Kidney (tissue), 14 donors: ENCODE data around the gene PMPCA. TPM values are rescaled to one million over a fixed set of nuclear protein-coding genes. Genes with fewer than 3 reads are reported as not detected.
"Not testable (repeated sequence)": the region's sequence is repeated elsewhere in the genome, so short reads cannot be mapped to it uniquely, and the experiment has no call there.

Experiments
- DNase-seq, 5 donors: peaks; one replicate each; pipeline ENCODE4 v3.0.0-alpha.2; 2013 to 2020
- FAIRE-seq: peaks from 2 replicates; lab custom pipeline; 2012; peaks lifted over from hg19 to GRCh38; lab: Jason Lieb, UNC
- H3K27ac ChIP-seq, 2 donors: one replicate each; pipeline ENCODE4 v1.7.0; 2013; ENCODE audit warnings: low read depth in 2 of 2, low read length in 2 of 2, inconsistent platforms in 1 of 2
- H3K27me3 ChIP-seq: one replicate; pipeline ENCODE4 v1.7.1; 2013; ENCODE audit warnings: low read length, inconsistent platforms; ENCODE audit not compliant: control insufficient read depth, insufficient read depth
- H3K36me3 ChIP-seq, 3 donors: one replicate each; pipeline versions ENCODE4 v1.7.0 to v1.7.1; 2013; ENCODE audit warnings: low read length in 3 of 3, control low read depth in 1 of 3, inconsistent platforms in 1 of 3; ENCODE audit not compliant: insufficient read depth in 3 of 3, control insufficient read depth in 2 of 3
- H3K4me1 ChIP-seq, 3 donors: one replicate each; pipeline versions ENCODE4 v1.7.0 to v1.7.1; 2013; ENCODE audit warnings: low read length in 3 of 3, inconsistent platforms in 1 of 3, low read depth in 1 of 3; ENCODE audit not compliant: control insufficient read depth in 2 of 3, insufficient read depth in 2 of 3
- H3K4me3 ChIP-seq, 3 donors: one replicate each; pipeline versions ENCODE4 v1.7.0 to v1.8.1; 2013; ENCODE audit warnings: low read length in 3 of 3, control low read depth in 1 of 3, inconsistent platforms in 1 of 3
- H3K9ac ChIP-seq, 3 donors: one replicate each; pipeline versions ENCODE4 v1.7.0 to v1.7.1; 2013; ENCODE audit warnings: low read length in 3 of 3, control low read depth in 1 of 3, inconsistent platforms in 1 of 3
- H3K9me3 ChIP-seq, 3 donors: one replicate each; pipeline versions ENCODE4 v1.7.0 to v1.7.1; 2013; ENCODE audit warnings: low read length in 3 of 3, control low read depth in 1 of 3, inconsistent platforms in 1 of 3; ENCODE audit not compliant: control insufficient read depth in 2 of 3, insufficient read depth in 1 of 3
- intact Hi-C: fragments of 100-400 bp; cut with DNase I; formaldehyde crosslinking; loops from one replicate; pipeline ENCODE4 v1.11.1; 2022
- polyA plus RNA-seq: library from polyadenylated mRNA; stranded (reverse); fragments of 350-450 nt; fragmentation: Illumina TruSeq; extraction: RNeasy Lipid Tissue Mini Kit (QIAGEN cat#74804); gene quantifications from one replicate; pipeline ENCODE4 v1.2.3, GENCODE V29; 2014; ENCODE audit warnings: low read depth, low replicate concordance; ENCODE audit not compliant: insufficient read depth
- total RNA-seq: library from RNA; stranded (reverse); fragmentation: NEBNext Ultra II Directional; extraction: Animal tissue kit (Norgen Biotek cat#: 25700); gene quantifications from one replicate; pipeline ENCODE4 v1.2.1, GENCODE V29; 2021
- TF ChIP-seq, protein P1 (sequence below): IDR thresholded peaks from 3 replicates; pipeline ENCODE4 v1.5.1; 2012; ENCODE audit warnings: mild to moderate bottlenecking, moderate library complexity, borderline replicate concordance; ENCODE audit not compliant: insufficient read depth; ENCODE audit errors: extremely low read depth
- donor health status: control.
- donor health status: control.
- donor health status: control.
- donor health status: control.
- donor health status: control.
- donor health status: DM: yes; HTN: yes; CAD: no.
- donor health status: Normal renal cell carcinoma (clear cell type).

The PMPCA gene
- total and polyA plus RNA-seq, 2 donors from 2014 or later: 45.6 to 50.1 TPM

DNA sequence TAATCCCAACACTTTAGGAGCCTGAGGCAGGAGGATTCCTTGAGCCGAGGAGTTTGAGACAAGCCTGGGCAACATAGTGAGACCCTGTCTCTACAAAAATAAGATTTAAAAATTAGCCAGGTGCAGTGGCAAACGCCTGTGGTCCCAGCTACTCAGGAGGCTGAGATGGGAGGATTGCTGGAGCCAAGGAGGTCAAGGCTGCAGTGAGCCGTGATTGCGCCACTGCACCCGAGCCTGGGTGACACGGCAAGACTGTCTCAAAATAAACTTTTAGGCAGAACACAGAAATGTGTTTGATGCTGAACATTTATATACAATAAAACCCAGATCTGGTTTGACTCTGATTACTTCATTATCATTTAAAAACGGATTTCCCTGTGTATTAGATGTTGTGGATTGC, 5.0 kb upstream of the PMPCA start:
- Histone ChIP-seq H3K4me1 (peaks cover 0 to 8% (median 0%) of the 10 kb centered on the region in 3 donors), H3K9me3 (no peaks in the 10 kb centered on the region), H3K9ac (no peak overlapping the region), H3K36me3 (peaks cover 0 to 10% (median 8%) of the 10 kb centered on the region in 3 donors), H3K27me3 (no peaks in the 10 kb centered on the region), H3K4me3 (no peak overlapping the region), H3K27ac (no peak overlapping the region)
- FAIRE-seq: no peak
- intact Hi-C loops: no loop called here
- DNase-seq: no peak
- TF ChIP-seq, protein P1, sequence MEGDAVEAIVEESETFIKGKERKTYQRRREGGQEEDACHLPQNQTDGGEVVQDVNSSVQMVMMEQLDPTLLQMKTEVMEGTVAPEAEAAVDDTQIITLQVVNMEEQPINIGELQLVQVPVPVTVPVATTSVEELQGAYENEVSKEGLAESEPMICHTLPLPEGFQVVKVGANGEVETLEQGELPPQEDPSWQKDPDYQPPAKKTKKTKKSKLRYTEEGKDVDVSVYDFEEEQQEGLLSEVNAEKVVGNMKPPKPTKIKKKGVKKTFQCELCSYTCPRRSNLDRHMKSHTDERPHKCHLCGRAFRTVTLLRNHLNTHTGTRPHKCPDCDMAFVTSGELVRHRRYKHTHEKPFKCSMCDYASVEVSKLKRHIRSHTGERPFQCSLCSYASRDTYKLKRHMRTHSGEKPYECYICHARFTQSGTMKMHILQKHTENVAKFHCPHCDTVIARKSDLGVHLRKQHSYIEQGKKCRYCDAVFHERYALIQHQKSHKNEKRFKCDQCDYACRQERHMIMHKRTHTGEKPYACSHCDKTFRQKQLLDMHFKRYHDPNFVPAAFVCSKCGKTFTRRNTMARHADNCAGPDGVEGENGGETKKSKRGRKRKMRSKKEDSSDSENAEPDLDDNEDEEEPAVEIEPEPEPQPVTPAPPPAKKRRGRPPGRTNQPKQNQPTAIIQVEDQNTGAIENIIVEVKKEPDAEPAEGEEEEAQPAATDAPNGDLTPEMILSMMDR: no peak

DNA sequence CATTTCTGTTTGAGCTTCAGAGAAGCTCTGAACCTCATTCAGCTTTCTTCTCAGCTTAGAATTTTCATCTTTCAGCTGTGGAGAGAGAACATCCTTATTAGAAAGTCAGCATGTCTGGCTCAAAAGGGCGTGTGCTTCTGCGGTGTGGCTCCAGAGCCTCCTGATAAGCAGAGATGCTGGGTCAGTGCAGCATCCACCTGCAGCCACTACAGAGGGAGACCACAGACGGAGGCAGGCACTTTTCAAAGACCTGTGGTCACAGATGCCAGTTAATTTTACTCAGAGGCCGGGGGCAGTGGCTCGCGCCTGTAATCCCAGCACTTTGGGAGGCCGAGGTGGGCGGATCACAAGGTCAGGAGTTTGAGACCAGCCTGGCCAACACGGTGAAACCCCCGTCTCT, 4.6 kb upstream of the PMPCA start:
- FAIRE-seq, intact Hi-C loops, H3K9me3 ChIP-seq, H3K27ac ChIP-seq, H3K9ac ChIP-seq, H3K27me3 ChIP-seq, DNase-seq, H3K4me3 ChIP-seq, H3K4me1 ChIP-seq: not testable (repeated sequence)
- peaks cover 0 to 10% (median 8%) of the 10 kb centered on the region in 3 donors for H3K36me3 ChIP-seq

DNA sequence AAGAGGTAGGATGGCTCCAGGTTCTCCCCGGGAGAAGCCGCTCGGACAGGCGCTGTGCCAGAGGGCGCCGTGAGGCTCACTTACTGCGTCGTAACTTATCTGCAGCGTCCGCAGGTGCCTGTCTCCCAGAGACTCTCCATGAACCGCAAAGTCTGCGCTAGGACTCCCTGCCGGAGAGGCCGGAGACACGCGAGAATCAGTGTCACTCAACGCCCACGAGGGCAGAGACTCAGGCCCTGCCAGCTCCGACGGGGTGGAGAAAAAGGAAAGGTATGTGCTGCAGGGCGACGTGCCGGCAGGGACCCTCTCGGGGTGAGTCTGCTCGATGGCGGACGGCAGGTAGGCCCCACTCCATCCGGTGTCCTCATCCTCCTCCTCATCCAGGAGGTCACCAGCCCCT, 3.4 kb upstream of the PMPCA start:
- intact Hi-C loops, DNase-seq, H3K4me3 ChIP-seq, H3K27ac ChIP-seq, H3K9me3 ChIP-seq, FAIRE-seq, H3K9ac ChIP-seq, H3K27me3 ChIP-seq: not testable (repeated sequence)
- Histone ChIP-seq H3K4me1 (peaks cover 0 to 18% (median 7%) of the 10 kb centered on the region in 3 donors), H3K36me3 (peaks cover under 1 to 11% (median 9%) of the 10 kb centered on the region in 3 donors)

DNA sequence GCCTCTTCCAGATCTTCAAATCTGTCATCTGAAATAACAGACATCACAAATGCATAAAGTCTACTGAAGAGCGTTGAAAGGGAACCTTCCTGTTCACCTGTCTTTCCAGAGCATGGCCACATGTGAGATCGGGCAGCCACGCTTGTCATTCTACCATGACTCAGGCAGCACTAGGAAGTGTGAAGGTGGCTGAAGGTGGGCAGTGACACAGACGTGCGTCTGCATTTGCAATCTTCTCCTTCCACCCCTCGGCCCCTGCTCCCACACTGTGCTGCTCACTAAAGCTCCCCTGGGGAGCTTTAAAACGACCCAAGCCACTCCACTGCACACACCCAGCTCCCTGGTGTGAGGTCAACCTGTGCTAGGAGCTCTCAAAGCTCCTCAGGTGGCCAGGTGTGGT, 2.5 kb upstream of the PMPCA start:
- intact Hi-C loops: no loop called here
- Histone ChIP-seq H3K4me1 (peaks cover 0 to 19% (median 7%) of the 10 kb centered on the region in 3 donors), H3K27me3 (no peaks in the 10 kb centered on the region), H3K4me3 (no peak overlapping the region), H3K9me3 (no peaks in the 10 kb centered on the region), H3K9ac (no peak overlapping the region), H3K27ac (no peak overlapping the region), H3K36me3 (peaks cover 3 to 20% (median 12%) of the 10 kb centered on the region in 3 donors)
- TF ChIP-seq, protein P1: no peak
- DNase-seq (no peak), FAIRE-seq (no peak)
